Neural cell (in vitro differentiated cells): ENCODE results near the gene RTN4R.

Experiments used
- EP300 ChIP-seq: fragments of 450-650 bp; conservative IDR thresholded peaks from 2 replicates; pipeline ENCODE4 v1.6.1; 2014; ENCODE audit warnings: antibody characterized with exemption, mild to moderate bottlenecking, moderate library complexity; ENCODE audit not compliant: poor library complexity, severe bottlenecking
- EZH2 ChIP-seq: fragments of 200-600, 300-800 bp; shearing (Covaris generic), sonication (generic); IDR thresholded peaks from 2 replicates; pipeline ENCODE4 v1.6.1; 2014; ENCODE audit warnings: antibody characterized with exemption, low read length, borderline replicate concordance, mild to moderate bottlenecking; ENCODE audit not compliant: insufficient read depth, poor library complexity, severe bottlenecking
- MXI1 ChIP-seq: fragments of 450-650 bp; conservative IDR thresholded peaks from 2 replicates; pipeline ENCODE4 v1.6.1; 2014; ENCODE audit warnings: antibody characterized with exemption, mild to moderate bottlenecking; ENCODE audit not compliant: poor library complexity, severe bottlenecking
- POLR2AphosphoS5 ChIP-seq: IDR thresholded peaks from 2 replicates; pipeline ENCODE4 v1.6.1; 2012
- RAD21 ChIP-seq: fragments of 450-650 bp; conservative IDR thresholded peaks from 2 replicates; pipeline ENCODE4 v1.6.1; 2014; ENCODE audit warnings: antibody characterized with exemption, mild to moderate bottlenecking, moderate library complexity
- SMC3 ChIP-seq: fragments of 450-650 bp; conservative IDR thresholded peaks from 2 replicates; pipeline ENCODE4 v1.6.1; 2014; ENCODE audit warnings: antibody characterized with exemption, mild to moderate bottlenecking, moderate library complexity; ENCODE audit not compliant: poor library complexity
- TF ChIP-seq, protein P1 (sequence below): fragments of 450-650 bp; IDR thresholded peaks from 2 replicates; pipeline ENCODE4 v1.5.1; 2014; ENCODE audit warnings: antibody characterized with exemption, mild to moderate bottlenecking, moderate library complexity; ENCODE audit not compliant: poor library complexity, severe bottlenecking
- TF ChIP-seq, protein P2 (sequence below): IDR thresholded peaks from 2 replicates; pipeline ENCODE4 v1.6.1; 2012; ENCODE audit warnings: borderline replicate concordance

DNA sequence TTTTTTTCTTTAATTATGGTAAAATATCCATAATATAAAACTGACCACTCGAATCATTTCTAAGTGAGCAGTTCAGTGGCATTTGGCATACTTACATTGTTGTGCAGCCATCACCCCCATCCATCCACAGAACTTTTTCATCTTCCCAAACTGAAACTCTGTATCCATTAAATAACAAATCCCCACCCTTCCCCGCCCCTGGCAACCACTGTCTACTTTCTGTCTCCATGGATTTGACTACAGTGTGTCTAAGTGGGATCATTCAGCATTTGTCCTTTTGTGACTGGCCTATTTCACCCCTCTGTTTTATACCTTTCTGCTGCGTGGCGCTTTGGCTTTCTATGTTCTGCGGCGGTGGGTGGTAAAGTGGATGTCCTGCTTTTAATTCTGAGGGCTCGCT, 49.1 kb downstream of the RTN4R start:
- TF ChIP-seq, protein P1, sequence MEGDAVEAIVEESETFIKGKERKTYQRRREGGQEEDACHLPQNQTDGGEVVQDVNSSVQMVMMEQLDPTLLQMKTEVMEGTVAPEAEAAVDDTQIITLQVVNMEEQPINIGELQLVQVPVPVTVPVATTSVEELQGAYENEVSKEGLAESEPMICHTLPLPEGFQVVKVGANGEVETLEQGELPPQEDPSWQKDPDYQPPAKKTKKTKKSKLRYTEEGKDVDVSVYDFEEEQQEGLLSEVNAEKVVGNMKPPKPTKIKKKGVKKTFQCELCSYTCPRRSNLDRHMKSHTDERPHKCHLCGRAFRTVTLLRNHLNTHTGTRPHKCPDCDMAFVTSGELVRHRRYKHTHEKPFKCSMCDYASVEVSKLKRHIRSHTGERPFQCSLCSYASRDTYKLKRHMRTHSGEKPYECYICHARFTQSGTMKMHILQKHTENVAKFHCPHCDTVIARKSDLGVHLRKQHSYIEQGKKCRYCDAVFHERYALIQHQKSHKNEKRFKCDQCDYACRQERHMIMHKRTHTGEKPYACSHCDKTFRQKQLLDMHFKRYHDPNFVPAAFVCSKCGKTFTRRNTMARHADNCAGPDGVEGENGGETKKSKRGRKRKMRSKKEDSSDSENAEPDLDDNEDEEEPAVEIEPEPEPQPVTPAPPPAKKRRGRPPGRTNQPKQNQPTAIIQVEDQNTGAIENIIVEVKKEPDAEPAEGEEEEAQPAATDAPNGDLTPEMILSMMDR = no peak
- TF ChIP-seq MXI1 = no peak
- TF ChIP-seq, protein P2, sequence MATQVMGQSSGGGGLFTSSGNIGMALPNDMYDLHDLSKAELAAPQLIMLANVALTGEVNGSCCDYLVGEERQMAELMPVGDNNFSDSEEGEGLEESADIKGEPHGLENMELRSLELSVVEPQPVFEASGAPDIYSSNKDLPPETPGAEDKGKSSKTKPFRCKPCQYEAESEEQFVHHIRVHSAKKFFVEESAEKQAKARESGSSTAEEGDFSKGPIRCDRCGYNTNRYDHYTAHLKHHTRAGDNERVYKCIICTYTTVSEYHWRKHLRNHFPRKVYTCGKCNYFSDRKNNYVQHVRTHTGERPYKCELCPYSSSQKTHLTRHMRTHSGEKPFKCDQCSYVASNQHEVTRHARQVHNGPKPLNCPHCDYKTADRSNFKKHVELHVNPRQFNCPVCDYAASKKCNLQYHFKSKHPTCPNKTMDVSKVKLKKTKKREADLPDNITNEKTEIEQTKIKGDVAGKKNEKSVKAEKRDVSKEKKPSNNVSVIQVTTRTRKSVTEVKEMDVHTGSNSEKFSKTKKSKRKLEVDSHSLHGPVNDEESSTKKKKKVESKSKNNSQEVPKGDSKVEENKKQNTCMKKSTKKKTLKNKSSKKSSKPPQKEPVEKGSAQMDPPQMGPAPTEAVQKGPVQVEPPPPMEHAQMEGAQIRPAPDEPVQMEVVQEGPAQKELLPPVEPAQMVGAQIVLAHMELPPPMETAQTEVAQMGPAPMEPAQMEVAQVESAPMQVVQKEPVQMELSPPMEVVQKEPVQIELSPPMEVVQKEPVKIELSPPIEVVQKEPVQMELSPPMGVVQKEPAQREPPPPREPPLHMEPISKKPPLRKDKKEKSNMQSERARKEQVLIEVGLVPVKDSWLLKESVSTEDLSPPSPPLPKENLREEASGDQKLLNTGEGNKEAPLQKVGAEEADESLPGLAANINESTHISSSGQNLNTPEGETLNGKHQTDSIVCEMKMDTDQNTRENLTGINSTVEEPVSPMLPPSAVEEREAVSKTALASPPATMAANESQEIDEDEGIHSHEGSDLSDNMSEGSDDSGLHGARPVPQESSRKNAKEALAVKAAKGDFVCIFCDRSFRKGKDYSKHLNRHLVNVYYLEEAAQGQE = no peak
- TF ChIP-seq EZH2 = no peak
- no peak for TF ChIP-seq RAD21
- no peak for TF ChIP-seq POLR2AphosphoS5
- TF ChIP-seq SMC3 = no peak
- no peak for TF ChIP-seq EP300
